ENCODE data around the gene TMPRSS2.
"Not testable (repeated sequence)": the region's sequence is repeated elsewhere in the genome, so short reads cannot be mapped to it uniquely, and the experiment has no call there.

TMPRSS2 gene

GRCh38 chr21:41426676-41427404, 81.1 kb downstream of the TMPRSS2 start:
- no peak for DNase-seq (ENCODE audit: low read depth)

GRCh38 chr21:41425954-41426675, 81.8 kb downstream of the TMPRSS2 start, which contains the start of gene MX1:
Gene MX1 (plus strand): TSS chr21:41426239. CDS start chr21:41432071, 5,832 bp downstream.
- no peak for DNase-seq (ENCODE audit: low read depth)

GRCh38 chr21:41425588-41425953, 82.4 kb downstream of the TMPRSS2 start:
- no peak for DNase-seq (ENCODE audit: low read depth)

- not testable (repeated sequence) for DNase-seq (ENCODE audit: low read depth)
Observed at GRCh38 chr21:41423305-41423636, 84.7 kb downstream of the TMPRSS2 start.

- no peak for DNase-seq (ENCODE audit: low read depth)
Observed at GRCh38 chr21:41422546-41423304, 85.2 kb downstream of the TMPRSS2 start.

GRCh38 chr21:41420998-41421397, 87.0 kb downstream of the TMPRSS2 start:
- not testable (repeated sequence) for DNase-seq (ENCODE audit: low read depth)

GRCh38 chr21:41419921-41420862, 87.8 kb downstream of the TMPRSS2 start:
- peak; percentile 70 for DNase-seq (ENCODE audit: low read depth)

- DNase-seq (ENCODE audit: low read depth) = no peak
Observed at GRCh38 chr21:41418956-41419680, 88.8 kb downstream of the TMPRSS2 start.

- DNase-seq (ENCODE audit: low read depth) = no peak
Observed at GRCh38 chr21:41418393-41418792, 89.6 kb downstream of the TMPRSS2 start.

- DNase-seq (ENCODE audit: low read depth) = not testable (repeated sequence)
Observed at GRCh38 chr21:41417505-41417904, 90.5 kb downstream of the TMPRSS2 start.

All from fibroblast of the conjunctiva (primary cell).